NT2/D1 (cell line): Measurements from ENCODE around the gene PARP16.
A peak's percentile ranks its signal among the peaks of the same experiment; 100 is the strongest.

Experiments used
- DNase-seq: peaks from one replicate; pipeline ENCODE4 v3.0.0-alpha.2; 2011; ENCODE audit warnings: low read depth, low spot score
- H3K27me3 ChIP-seq: 2 replicates; pipeline ENCODE4 v1.6.0; 2011; ENCODE audit warnings: mild to moderate bottlenecking; ENCODE audit not compliant: insufficient read length, insufficient read depth
- H3K36me3 ChIP-seq: 2 replicates; pipeline ENCODE4 v1.6.1; 2011; ENCODE audit warnings: mild to moderate bottlenecking, low read length, mixed read lengths; ENCODE audit not compliant: insufficient read depth, insufficient read length
- H3K4me1 ChIP-seq: 2 replicates; pipeline ENCODE4 v1.5.1; 2011; ENCODE audit not compliant: insufficient read depth, insufficient read length
- H3K4me3 ChIP-seq: 2 replicates; pipeline ENCODE4 v1.5.1; 2011; ENCODE audit warnings: low read depth; ENCODE audit not compliant: insufficient read length
- H3K9ac ChIP-seq: 2 replicates; pipeline ENCODE4 v1.6.0; 2011; ENCODE audit warnings: low read depth; ENCODE audit not compliant: insufficient read length
- H3K9me3 ChIP-seq: 2 replicates; pipeline ENCODE4 v1.5.1; 2011; ENCODE audit warnings: mild to moderate bottlenecking, low read length; ENCODE audit not compliant: insufficient read depth
- SUZ12 ChIP-seq: IDR thresholded peaks from 2 replicates; pipeline ENCODE4 v1.6.1; 2011; ENCODE audit not compliant: insufficient read length, insufficient read depth; ENCODE audit errors: extremely low read depth
- YY1 ChIP-seq: IDR thresholded peaks from 2 replicates; pipeline ENCODE4 v1.6.1; 2011; ENCODE audit not compliant: insufficient read length, insufficient read depth
- ZNF274 ChIP-seq: IDR thresholded peaks from 2 replicates; pipeline ENCODE4 v1.6.1; 2011; ENCODE audit warnings: mild to moderate bottlenecking, low read depth, low read length

Gene PARP16

DNA sequence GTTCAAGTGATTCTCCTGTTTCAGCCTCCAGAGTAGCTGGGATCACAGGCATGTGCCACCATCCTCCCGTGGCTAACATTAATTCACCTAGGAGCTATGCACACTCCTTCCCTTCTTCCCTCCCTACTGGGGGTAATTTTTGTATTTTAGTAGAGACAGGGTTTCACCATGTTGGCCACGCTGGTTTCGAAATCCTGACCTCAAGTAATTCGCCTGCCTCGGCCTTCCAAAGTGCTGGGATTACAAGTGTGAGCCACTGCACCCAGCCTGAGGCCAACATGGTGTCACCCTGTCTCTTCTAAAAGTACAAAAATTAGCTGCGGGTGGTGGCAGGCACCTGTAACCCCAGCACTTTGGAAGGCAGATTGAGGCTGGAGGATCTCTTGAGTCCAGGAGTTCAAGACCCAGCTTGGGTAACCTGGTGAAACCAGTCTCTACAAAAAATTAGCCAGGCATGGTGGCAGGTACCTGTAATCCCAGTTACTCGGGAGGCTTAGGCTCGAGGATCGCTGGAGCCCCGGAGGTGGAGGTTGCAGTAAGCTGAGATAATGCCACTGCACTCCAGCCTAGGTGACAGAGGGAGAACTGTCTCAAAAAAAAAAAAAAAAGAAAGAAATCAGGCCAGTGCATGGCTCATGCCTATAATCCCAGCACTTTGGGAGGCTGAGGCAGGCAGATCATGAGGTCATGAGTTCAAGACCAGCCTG is 23.9 kb upstream of the PARP16 start:
- no peaks in the 10 kb centered on the region for H3K36me3 ChIP-seq
- no peak for DNase-seq
- H3K4me3 ChIP-seq, result no peak overlapping the region
- no peaks in the 10 kb centered on the region for H3K9me3 ChIP-seq
- no peak overlapping the region for H3K9ac ChIP-seq
- peaks cover 10% of the 10 kb centered on the region for H3K4me1 ChIP-seq
- no peaks in the 10 kb centered on the region for H3K27me3 ChIP-seq
- TF ChIP-seq ZNF274, result no peak
- no peak for TF ChIP-seq YY1
- TF ChIP-seq SUZ12, result no peak

DNA sequence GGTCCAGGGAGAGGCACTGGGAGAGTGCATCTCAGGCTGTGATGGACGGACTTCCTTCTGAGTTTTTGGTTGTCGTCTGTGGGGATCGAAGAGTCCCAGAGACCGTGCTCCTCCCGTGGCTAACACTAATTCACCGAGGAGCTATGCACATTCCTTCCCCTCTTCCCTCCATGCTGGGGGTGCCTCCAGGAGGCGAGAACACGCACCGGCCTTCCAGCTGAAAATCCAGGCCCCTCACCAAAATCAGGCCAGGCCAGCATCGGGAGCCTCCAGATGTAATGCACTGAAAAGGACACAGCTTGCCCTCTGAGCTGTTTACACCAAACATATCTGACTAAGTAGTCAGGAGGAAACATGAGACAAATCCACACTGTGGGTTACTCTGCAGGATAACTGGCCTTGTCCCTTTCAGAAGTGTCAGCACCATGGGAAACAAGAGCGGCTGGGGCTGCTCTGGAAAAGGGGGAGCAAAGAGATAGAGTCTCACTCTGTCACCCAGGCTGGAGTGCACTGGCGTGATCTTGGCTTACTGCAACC is 23.3 kb upstream of the PARP16 start:
- Histone ChIP-seq H3K9me3 (no peaks in the 10 kb centered on the region), H3K36me3 (no peaks in the 10 kb centered on the region), H3K27me3 (no peaks in the 10 kb centered on the region), H3K9ac (peak overlapping the region; percentile 61), H3K4me3 (no peak overlapping the region), H3K4me1 (peaks cover 11% of the 10 kb centered on the region)
- TF ChIP-seq YY1 (no peak), SUZ12 (no peak)
- no peak for DNase-seq

DNA sequence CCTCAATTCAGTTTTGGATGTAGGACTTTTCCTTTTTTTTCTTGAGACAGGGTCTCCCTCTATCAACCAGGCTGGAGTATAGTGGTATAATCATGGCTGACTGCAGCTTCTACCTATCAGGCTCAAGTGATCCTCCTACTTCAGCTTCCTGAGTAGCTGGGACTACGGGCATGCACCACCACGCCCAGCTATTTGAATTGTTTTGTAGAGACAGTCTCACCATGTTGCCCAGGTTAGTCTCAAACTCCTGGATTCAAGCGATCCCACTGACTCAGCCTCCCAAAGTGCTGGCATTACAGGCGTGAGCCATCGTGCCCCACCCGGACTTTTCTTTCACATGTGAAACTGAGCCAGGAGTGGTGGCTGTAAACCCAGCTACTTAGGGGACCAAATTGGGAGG is 21.3 kb upstream of the PARP16 start:
- Histone ChIP-seq H3K36me3 (no peaks in the 10 kb centered on the region), H3K27me3 (no peaks in the 10 kb centered on the region), H3K9me3 (no peaks in the 10 kb centered on the region), H3K4me1 (peaks cover 11% of the 10 kb centered on the region), H3K9ac (peak overlapping the region; percentile 21), H3K4me3 (no peak overlapping the region)
- TF ChIP-seq ZNF274, result no peak
- DNase-seq, result no peak

DNA sequence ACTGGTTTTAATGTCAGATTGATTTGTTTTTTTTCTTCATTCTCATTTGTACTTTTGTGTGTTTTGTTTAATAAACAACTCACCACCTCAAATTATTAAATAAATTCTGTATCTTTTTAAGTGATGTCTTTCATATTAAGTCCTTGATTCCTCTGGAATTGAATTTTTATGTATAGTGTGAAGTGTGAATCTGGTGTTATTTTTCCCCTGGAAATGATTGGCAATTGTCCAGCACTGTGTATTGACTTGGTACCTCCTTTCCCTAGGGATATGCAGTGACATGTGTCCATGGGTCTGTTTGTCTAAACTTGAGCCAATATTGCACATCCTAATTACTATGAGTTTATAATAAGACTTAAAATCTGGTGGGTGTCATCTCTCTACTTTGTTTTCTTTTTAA is 19.9 kb upstream of the PARP16 start:
- peaks cover 7% of the 10 kb centered on the region for H3K4me1 ChIP-seq
- no peaks in the 10 kb centered on the region for H3K36me3 ChIP-seq
- no peak for DNase-seq
- peaks cover 3% of the 10 kb centered on the region; the same call in 1 of the 2 replicates for H3K9me3 ChIP-seq
- no peaks in the 10 kb centered on the region for H3K27me3 ChIP-seq
- H3K9ac ChIP-seq, result no peak overlapping the region
- TF ChIP-seq SUZ12 (no peak), YY1 (no peak), ZNF274 (no peak)
- H3K4me3 ChIP-seq, result no peak overlapping the region

DNA sequence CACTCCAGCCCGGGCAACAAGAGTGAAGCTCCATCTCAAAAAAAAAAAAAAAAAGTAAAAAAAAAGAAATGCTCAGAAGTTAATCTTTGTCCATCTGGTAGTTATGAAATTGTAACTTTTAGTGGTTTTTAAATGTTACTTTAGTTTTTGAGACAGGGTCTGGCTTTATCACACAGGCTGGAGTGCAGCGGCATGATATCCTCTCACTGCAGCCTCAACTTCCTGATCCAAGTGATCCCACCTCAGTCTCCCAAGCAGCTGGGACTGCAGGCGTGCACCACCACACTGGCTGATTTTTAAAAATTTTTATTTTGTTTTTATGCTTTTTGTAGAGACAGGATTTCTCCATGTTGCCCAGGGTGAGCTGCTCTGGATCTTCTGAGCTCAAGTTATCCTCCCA is 19.1 kb upstream of the PARP16 start:
- no peak for DNase-seq
- Histone ChIP-seq H3K9me3 (peaks cover 11% of the 10 kb centered on the region; the same call in 1 of the 2 replicates), H3K36me3 (no peaks in the 10 kb centered on the region), H3K4me3 (no peak overlapping the region), H3K4me1 (peaks cover 7% of the 10 kb centered on the region), H3K9ac (no peak overlapping the region), H3K27me3 (no peaks in the 10 kb centered on the region)
- TF ChIP-seq SUZ12, result no peak
- TF ChIP-seq ZNF274, result no peak
- TF ChIP-seq YY1, result no peak

DNA sequence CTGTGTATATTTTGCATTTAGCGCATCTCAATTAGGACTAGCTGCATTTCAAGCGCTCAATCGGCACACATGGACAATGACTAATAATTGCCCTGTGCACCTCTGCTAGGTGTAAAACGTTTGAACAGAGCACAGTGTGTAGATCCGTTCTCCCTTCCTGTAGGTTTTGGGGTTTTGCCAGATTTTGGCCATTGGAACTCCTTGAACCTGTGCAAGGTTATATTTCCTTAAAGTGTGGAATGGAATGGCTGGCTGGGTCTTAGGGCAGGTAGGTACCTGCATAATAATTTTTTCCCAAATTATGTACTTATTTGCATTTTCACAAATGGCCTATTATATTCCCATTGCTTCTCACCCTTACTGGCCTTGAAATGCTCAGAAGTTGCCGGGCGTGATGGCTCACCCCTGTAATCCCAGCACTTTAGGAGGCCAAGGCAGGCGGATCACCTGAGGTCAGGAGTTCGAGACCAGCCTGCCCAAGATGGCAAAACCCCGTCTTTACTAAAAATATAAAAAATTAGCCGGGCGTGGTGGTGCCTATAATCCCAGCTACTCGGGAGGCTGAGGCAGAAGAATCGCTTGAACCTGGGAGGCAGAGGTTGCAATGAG is 18.6 kb upstream of the PARP16 start:
- H3K36me3 ChIP-seq, result no peaks in the 10 kb centered on the region
- no peak overlapping the region for H3K4me3 ChIP-seq
- peak overlapping the region; percentile 47 for H3K9ac ChIP-seq
- peaks cover 16% of the 10 kb centered on the region; the same call in 1 of the 2 replicates for H3K9me3 ChIP-seq
- no peaks in the 10 kb centered on the region for H3K27me3 ChIP-seq
- no peak for DNase-seq
- TF ChIP-seq YY1 (no peak), SUZ12 (no peak), ZNF274 (no peak)
- H3K4me1 ChIP-seq, result peaks cover 7% of the 10 kb centered on the region

DNA sequence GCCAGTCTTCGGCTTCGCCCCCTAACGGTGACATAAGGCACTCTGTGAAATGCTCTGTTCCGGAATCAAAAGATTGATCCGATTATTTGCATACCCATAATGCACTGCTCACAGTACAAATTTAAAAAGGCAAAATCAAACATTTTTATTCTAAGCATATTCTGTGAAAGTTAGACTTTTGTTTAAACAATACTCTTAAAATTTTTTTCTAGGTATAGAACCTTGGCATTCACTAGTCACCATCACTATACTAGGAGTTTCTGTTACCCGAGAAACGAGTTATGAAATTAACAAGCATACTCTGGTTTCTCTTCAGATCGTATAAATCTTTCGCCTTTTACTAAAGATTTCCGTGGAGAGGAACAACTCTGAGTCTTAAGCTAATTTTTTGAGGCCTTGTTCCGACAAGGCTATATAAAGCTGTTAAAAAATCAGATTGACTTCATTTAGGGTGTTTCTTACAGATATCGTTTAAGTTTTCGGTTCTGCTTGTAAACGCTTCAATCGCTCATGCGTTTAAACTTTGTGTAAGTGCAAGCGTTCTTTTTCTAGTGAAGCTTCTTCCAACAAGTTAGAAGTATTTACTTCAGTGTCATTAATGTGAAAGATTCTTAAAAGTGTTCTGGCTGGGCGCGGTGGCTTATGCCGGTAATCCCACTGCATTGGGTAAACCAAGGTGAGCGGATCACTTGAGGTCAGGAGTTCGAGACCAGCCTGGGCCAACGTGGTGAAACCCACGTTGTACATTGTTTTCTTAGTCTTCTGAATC is 17.9 kb upstream of the PARP16 start, which contains the start of gene RNU5B-1:
Gene RNU5B-1, plus strand, starts transcription at position 297 of the 769 bp plus-strand sequence.
- no peaks in the 10 kb centered on the region for H3K36me3 ChIP-seq
- H3K9ac ChIP-seq, result peak within 1 kb of the TSS; percentile 66
- peak; percentile 86 for DNase-seq
- H3K27me3 ChIP-seq, result no peaks in the 10 kb centered on the region
- peak within 1 kb of the TSS; percentile 24 for H3K4me3 ChIP-seq
- TF ChIP-seq YY1 (no peak), SUZ12 (no peak), ZNF274 (no peak)
- H3K4me1 ChIP-seq, result peaks cover 4% of the 10 kb centered on the region
- H3K9me3 ChIP-seq, result peaks cover 18% of the 10 kb centered on the region; the same call in 1 of the 2 replicates
